H1 (cell line): Measurements from ENCODE around the gene MMP11. TPM values are rescaled to one million over a fixed set of nuclear protein-coding genes. Genes with fewer than 3 reads are reported as not detected.

ENCODE experiments used
- CTCF ChIA-PET: fragments of 300-600 bp; sonication (Branson Sonifier 250); formaldehyde crosslinking; loops from one replicate; lab custom pipeline; 2021; ENCODE audit not compliant: partially characterized antibody; lab: Charles Lee
- POLR2A ChIA-PET: fragments of 300-600 bp; sonication (Branson Sonifier 250); formaldehyde crosslinking; loops from one replicate; lab custom pipeline; 2021; ENCODE audit warnings: inconsistent platforms; ENCODE audit not compliant: partially characterized antibody; lab: Charles Lee
- DNase-seq, 2 experiments: peaks; one replicate each; pipeline versions ENCODE4 v3.0.0 to v3.0.0-alpha.2; 2010 to 2022; ENCODE audit warnings: low spot score in 2 of 2, low read depth in 1 of 2, mixed read lengths in 1 of 2
- FAIRE-seq: peaks from 2 replicates; lab custom pipeline; 2011; peaks lifted over from hg19 to GRCh38; lab: Jason Lieb, UNC
- H2AFZ ChIP-seq: 2 replicates; pipeline ENCODE4 v1.8.1; 2012; ENCODE audit warnings: low read length, inconsistent platforms
- H2AK5ac ChIP-seq: 2 replicates; pipeline ENCODE4 v1.6.1; 2013; ENCODE audit warnings: low read depth, low read length
- H2BK120ac ChIP-seq: replicated peaks from 2 replicates; pipeline ENCODE3; 2013; ENCODE audit warnings: low read depth, low read length, inconsistent platforms
- H2BK12ac ChIP-seq: 2 replicates; pipeline ENCODE4 v1.6.1; 2013; ENCODE audit warnings: low read depth, low read length
- H2BK15ac ChIP-seq: 2 replicates; pipeline ENCODE4 v1.6.1; 2013; ENCODE audit warnings: low read length
- H2BK20ac ChIP-seq: 2 replicates; pipeline ENCODE4 v1.6.1; 2013; ENCODE audit warnings: low read length
- H2BK5ac ChIP-seq: 2 replicates; pipeline ENCODE4 v1.6.1; 2013; ENCODE audit warnings: low read depth, low read length
- H3K14ac ChIP-seq: 2 replicates; pipeline ENCODE4 v1.6.1; 2013; ENCODE audit warnings: inconsistent platforms; ENCODE audit not compliant: insufficient read length
- H3K18ac ChIP-seq: 2 replicates; pipeline ENCODE4 v1.6.1; 2013; ENCODE audit warnings: low read length; ENCODE audit errors: extremely low read depth
- H3K23ac ChIP-seq: 2 replicates; pipeline ENCODE4 v1.6.1; 2013; ENCODE audit warnings: inconsistent platforms; ENCODE audit not compliant: insufficient read length
- H3K23me2 ChIP-seq: 2 replicates; pipeline ENCODE4 v1.6.1; 2013; ENCODE audit warnings: low read depth, low read length
- H3K27ac ChIP-seq: 2 replicates; pipeline ENCODE4 v1.6.1; 2011; ENCODE audit warnings: low read depth, low read length, inconsistent platforms
- H3K27me3 ChIP-seq, 4 experiments: replicated peaks in 1 of 4; 1 replicate in 1 of 4; 2 replicates in 3 of 4; pipeline versions ENCODE4 v1.6.1 to v1.8.1; 2011 to 2013; ENCODE audit warnings: low read length in 3 of 4, mild to moderate bottlenecking in 3 of 4, inconsistent platforms in 2 of 4, mixed read lengths in 2 of 4, moderate library complexity in 1 of 4; ENCODE audit not compliant: control insufficient read depth in 3 of 4, insufficient read depth in 3 of 4; ENCODE audit errors: extremely low read depth in 1 of 4
- H3K36me3 ChIP-seq, 4 experiments: 2 replicates each; pipeline versions ENCODE4 v1.6.1 to v1.8.1; 2011 to 2013; ENCODE audit warnings: mild to moderate bottlenecking in 4 of 4, low read length in 3 of 4, moderate library complexity in 2 of 4, control low read depth in 1 of 4, inconsistent platforms in 1 of 4; ENCODE audit not compliant: insufficient read depth in 4 of 4, control insufficient read depth in 2 of 4
- H3K4ac ChIP-seq: replicated peaks from 2 replicates; pipeline ENCODE3; 2013; ENCODE audit warnings: low read length, low read depth, mixed read lengths, inconsistent platforms; ENCODE audit not compliant: insufficient read length
- H3K4me1 ChIP-seq, 4 experiments: replicated peaks in 1 of 4; 1 replicate in 1 of 4; 2 replicates in 3 of 4; pipeline versions ENCODE4 v1.6.1 to v1.8.1; 2011 to 2013; ENCODE audit warnings: low read length in 3 of 4, inconsistent platforms in 2 of 4, mixed read lengths in 1 of 4; ENCODE audit not compliant: insufficient read depth in 4 of 4, control insufficient read depth in 3 of 4
- H3K4me2 ChIP-seq, 2 experiments: 2 replicates each; pipeline versions ENCODE4 v1.6.1 to v1.8.1; 2011 to 2013; ENCODE audit warnings: low read depth in 2 of 2, low read length in 2 of 2, control low read depth in 1 of 2, inconsistent platforms in 1 of 2, mild to moderate bottlenecking in 1 of 2; ENCODE audit not compliant: insufficient read depth in 1 of 2
- H3K4me3 ChIP-seq, 4 experiments: fragments of 200-600, 300-600 bp in 1 of 4; sonication (generic), shearing (Covaris generic), sonication (Bioruptor Twin) in 1 of 4; 2 replicates each; pipeline versions ENCODE4 v1.5.1 to v1.8.1; 2011 to 2016; ENCODE audit warnings: low read length in 4 of 4, low read depth in 3 of 4, control low read depth in 2 of 4, inconsistent platforms in 2 of 4, mild to moderate bottlenecking in 2 of 4, mixed read lengths in 1 of 4, moderate library complexity in 1 of 4; ENCODE audit not compliant: insufficient read depth in 2 of 4; ENCODE audit errors: extremely low read depth in 1 of 4
- H3K56ac ChIP-seq: replicated peaks from 2 replicates; pipeline ENCODE3; 2013; ENCODE audit warnings: low read depth, mild to moderate bottlenecking, mixed read lengths, low read length, inconsistent platforms; ENCODE audit not compliant: insufficient read length
- H3K79me1 ChIP-seq: 2 replicates; pipeline ENCODE4 v1.6.1; 2013; ENCODE audit warnings: low read depth, low read length, control low read depth
- H3K79me2 ChIP-seq, 2 experiments: 2 replicates each; pipeline versions ENCODE4 v1.6.1 to v1.8.1; 2012 to 2013; ENCODE audit warnings: low read length in 2 of 2, mild to moderate bottlenecking in 2 of 2, inconsistent platforms in 1 of 2; ENCODE audit not compliant: insufficient read depth in 2 of 2, control insufficient read depth in 1 of 2
- H3K9ac ChIP-seq, 4 experiments: replicated peaks in 1 of 4; 1 replicate in 1 of 4; 2 replicates in 3 of 4; pipeline versions ENCODE4 v1.6.1 to v1.8.1; 2011 to 2013; ENCODE audit warnings: low read depth in 3 of 4, low read length in 3 of 4, control low read depth in 2 of 4, mild to moderate bottlenecking in 2 of 4, moderate library complexity in 2 of 4, inconsistent platforms in 1 of 4; ENCODE audit errors: extremely low read depth in 1 of 4
- H3K9me3 ChIP-seq, 2 experiments: 2 replicates each; pipeline versions ENCODE4 v1.6.1 to v1.8.1; 2012 to 2013; ENCODE audit warnings: mild to moderate bottlenecking in 2 of 2, moderate library complexity in 2 of 2, control low read depth in 1 of 2, inconsistent platforms in 1 of 2, low read depth in 1 of 2, low read length in 1 of 2, mixed read lengths in 1 of 2; ENCODE audit not compliant: insufficient read depth in 2 of 2
- H4K20me1 ChIP-seq, 2 experiments: replicated peaks in 1 of 2; 2 replicates each; pipeline versions ENCODE3 to v1.8.1; 2011 to 2013; ENCODE audit warnings: inconsistent platforms in 2 of 2, low read length in 2 of 2, mild to moderate bottlenecking in 1 of 2; ENCODE audit not compliant: insufficient read depth in 2 of 2, control insufficient read depth in 1 of 2
- H4K5ac ChIP-seq: 2 replicates; pipeline ENCODE4 v1.6.1; 2013; ENCODE audit warnings: low read length, low read depth, mixed read lengths, inconsistent platforms; ENCODE audit not compliant: insufficient read length
- H4K8ac ChIP-seq: 2 replicates; pipeline ENCODE4 v1.8.0; 2013; ENCODE audit warnings: mild to moderate bottlenecking, moderate library complexity, low read length, inconsistent platforms; ENCODE audit not compliant: insufficient read depth; ENCODE audit errors: extremely low read depth
- H4K91ac ChIP-seq: replicated peaks from 2 replicates; pipeline ENCODE3; 2013; ENCODE audit warnings: low read length, mixed read lengths, inconsistent platforms; ENCODE audit not compliant: insufficient read length
- MAX ChIP-seq: IDR thresholded peaks from 2 replicates; pipeline ENCODE4 v1.6.1; 2012; ENCODE audit warnings: inconsistent platforms
- NRF1 ChIP-seq: IDR thresholded peaks from 2 replicates; pipeline ENCODE4 v1.6.1; 2011; ENCODE audit warnings: mild to moderate bottlenecking, low read depth, low read length, improper control_type of control experiment
- YY1 ChIP-seq: IDR thresholded peaks from 2 replicates; pipeline ENCODE4 v1.6.1; 2011; ENCODE audit warnings: low read depth, mild to moderate bottlenecking, low read length
- WGBS, 2 experiments: shearing (Covaris generic) in 1 of 2; methylation state at CpG; one replicate each; pipeline versions ENCODE4 v1.1.6 to v1.1.7; 2013 to 2015; ENCODE audit warnings: low lambda C conversion rate in 2 of 2, mixed read lengths in 2 of 2, inconsistent platforms in 1 of 2, low coverage in 1 of 2, missing lambda C conversion rate in 1 of 2; ENCODE audit not compliant: insufficient replicate concordance in 2 of 2, insufficient coverage in 1 of 2, insufficient read length in 1 of 2; ENCODE audit errors: extremely low coverage in 1 of 2, missing lambda C conversion rate in 1 of 2; 5-methylcytosine and 5-hydroxymethylcytosine counted together
- polyA plus RNA-seq, 7 experiments: library from polyadenylated mRNA; depleted of rRNA in 3 of 7; stranded (reverse) in 5 of 7; unstranded in 2 of 7; fragments of >200 nt in 5 of 7; fragments of 200-250 nt in 2 of 7; gene quantifications; 1 replicate in 5 of 7; 2 replicates in 1 of 7; 4 replicates in 1 of 7; pipeline versions ENCODE4 v1.2.1 to v1.2.3, GENCODE V29; 2011 to 2013; ENCODE audit warnings: missing spikeins in 2 of 7, mixed read lengths in 2 of 7
- total RNA-seq: library from RNA; stranded (reverse); fragmentation: NEBNext Ultra II Directional; extraction: Animal tissue kit (Norgen Biotek cat#: 25700); gene quantifications from 2 replicates; pipeline ENCODE4 v1.2.1, GENCODE V29; 2021

Gene MMP11
- total and polyA plus RNA-seq, 2 of the 8 experiments (the other 6 are each of a cell fraction or from before 2014, with no cell fraction given): 10.2 to 18.3 TPM

GRCh38 chr22:23820748-23821211 lies 48.1 kb downstream of the MMP11 start:
- H3K23me2 ChIP-seq: no peaks in the 10 kb centered on the region
- peaks cover 13 to 67% (median 32%) of the 10 kb centered on the region in 4 experiments for H3K36me3 ChIP-seq
- no peak for TF ChIP-seq YY1
- peak; percentile 49; the same call in 1 of the 2 replicates for TF ChIP-seq MAX
- TF ChIP-seq NRF1: no peak
- no peak overlapping the region for H2BK15ac ChIP-seq
- no peak overlapping the region for H3K27ac ChIP-seq
- H4K91ac ChIP-seq: no peak overlapping the region
- H3K79me2 ChIP-seq: no peaks in the 10 kb centered on the region
- no peak overlapping the region for H3K56ac ChIP-seq
- POLR2A ChIA-PET: interaction anchor here (1.0 to 2.2 kb wide), 3 partner anchors 8 to 15 kb away, joined by 3 to 8 read pairs (median 3); no protein-coding TSS in a partner anchor
- H3K4me2 ChIP-seq: no peak overlapping the region
- no peaks in the 10 kb centered on the region for H3K9me3 ChIP-seq
- no peak overlapping the region for H3K14ac ChIP-seq
- H2BK12ac ChIP-seq: no peak overlapping the region
- H3K23ac ChIP-seq: no peak overlapping the region
- H2BK5ac ChIP-seq: no peak overlapping the region
- H3K4me3 ChIP-seq: no peak overlapping the region
- H3K79me1 ChIP-seq: no peaks in the 10 kb centered on the region
- H3K18ac ChIP-seq: no peak overlapping the region; the same call in 1 of the 2 replicates
- H2BK20ac ChIP-seq: no peak overlapping the region
- no peak overlapping the region for H2AFZ ChIP-seq
- no peak overlapping the region for H2AK5ac ChIP-seq
- FAIRE-seq: no peak
- peaks cover 0 to 4% of the 10 kb centered on the region in 2 experiments for H4K20me1 ChIP-seq
- no peaks in the 10 kb centered on the region for H3K27me3 ChIP-seq
- no peak for DNase-seq
- no peak overlapping the region for H4K8ac ChIP-seq
- H4K5ac ChIP-seq: no peak overlapping the region
- H3K9ac ChIP-seq: no peak overlapping the region
- CTCF ChIA-PET: interaction anchor here (0.7 to 1.3 kb wide), 2 partner anchors 25 to 29 kb away, joined by 3 to 7 read pairs; no protein-coding TSS in a partner anchor
- H3K4ac ChIP-seq: no peak overlapping the region
- no peak overlapping the region for H2BK120ac ChIP-seq
- no peaks in the 10 kb centered on the region for H3K4me1 ChIP-seq
- 66% methylated on average over 4 of the region's 4 CpGs; no CpG with 5 or more reads in 1 of the 2 experiments for WGBS, 2 experiments
